Fibroblast of the aortic adventitia (primary cell): ENCODE data around the gene LRP10. TPM values are rescaled to one million over a fixed set of nuclear protein-coding genes. Genes with fewer than 3 reads are reported as not detected.

Experiments used
- DNase-seq: peaks from one replicate; pipeline ENCODE4 v3.0.0-alpha.2; 2010; ENCODE audit warnings: low read depth
- H3K4me3 ChIP-seq: 2 replicates; pipeline ENCODE4 v1.5.1; 2011; ENCODE audit warnings: low read depth, mild to moderate bottlenecking, control low read depth, low read length, moderate library complexity
- total RNA-seq: library from RNA; depleted of rRNA; stranded (reverse); fragments of >200 nt; gene quantifications from 2 replicates; pipeline ENCODE4 v1.2.3, GENCODE V29; 2012; ENCODE audit warnings: low replicate concordance
- TF ChIP-seq, protein P1 (sequence below): IDR thresholded peaks from 2 replicates; pipeline ENCODE4 v1.5.1; 2011; ENCODE audit warnings: mild to moderate bottlenecking, low read length, control low read depth, inconsistent platforms; ENCODE audit not compliant: insufficient read depth

Gene LRP10
- total RNA-seq, 1 donor: 104 TPM

DNA sequence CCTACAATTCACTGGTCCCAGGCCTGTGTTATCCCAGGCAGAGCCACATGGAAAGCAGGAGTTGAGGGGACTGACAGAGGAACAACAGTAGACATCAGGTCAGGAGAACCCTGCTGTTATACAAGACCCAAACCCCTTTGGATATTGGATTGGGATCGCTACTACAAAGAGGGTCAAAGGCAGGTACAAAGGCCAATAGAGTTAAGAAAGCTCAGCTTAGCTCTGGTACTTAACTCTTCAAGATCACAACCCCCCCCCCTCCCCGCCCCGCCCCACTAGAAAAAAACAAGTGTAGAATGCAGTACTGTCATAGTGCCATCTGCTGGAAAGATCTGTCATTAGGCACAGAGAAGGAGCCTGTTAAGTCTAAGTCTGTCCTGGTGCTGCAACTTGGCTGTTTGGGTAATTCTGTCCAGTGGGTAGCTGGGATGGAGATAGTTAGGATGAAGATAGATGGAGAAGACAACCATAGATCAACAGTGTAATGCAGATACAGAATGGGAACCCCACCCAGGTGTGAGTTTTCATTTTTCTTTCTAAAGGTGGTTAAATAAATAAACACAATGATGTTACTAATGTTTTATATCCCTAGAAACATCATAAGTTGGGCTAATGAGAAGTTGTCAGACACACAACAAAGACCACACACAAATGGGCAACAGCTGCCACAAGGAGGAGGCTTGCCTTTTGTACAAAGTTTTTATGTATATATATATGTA, 28.7 kb downstream of the LRP10 start:
- TF ChIP-seq, protein P1, sequence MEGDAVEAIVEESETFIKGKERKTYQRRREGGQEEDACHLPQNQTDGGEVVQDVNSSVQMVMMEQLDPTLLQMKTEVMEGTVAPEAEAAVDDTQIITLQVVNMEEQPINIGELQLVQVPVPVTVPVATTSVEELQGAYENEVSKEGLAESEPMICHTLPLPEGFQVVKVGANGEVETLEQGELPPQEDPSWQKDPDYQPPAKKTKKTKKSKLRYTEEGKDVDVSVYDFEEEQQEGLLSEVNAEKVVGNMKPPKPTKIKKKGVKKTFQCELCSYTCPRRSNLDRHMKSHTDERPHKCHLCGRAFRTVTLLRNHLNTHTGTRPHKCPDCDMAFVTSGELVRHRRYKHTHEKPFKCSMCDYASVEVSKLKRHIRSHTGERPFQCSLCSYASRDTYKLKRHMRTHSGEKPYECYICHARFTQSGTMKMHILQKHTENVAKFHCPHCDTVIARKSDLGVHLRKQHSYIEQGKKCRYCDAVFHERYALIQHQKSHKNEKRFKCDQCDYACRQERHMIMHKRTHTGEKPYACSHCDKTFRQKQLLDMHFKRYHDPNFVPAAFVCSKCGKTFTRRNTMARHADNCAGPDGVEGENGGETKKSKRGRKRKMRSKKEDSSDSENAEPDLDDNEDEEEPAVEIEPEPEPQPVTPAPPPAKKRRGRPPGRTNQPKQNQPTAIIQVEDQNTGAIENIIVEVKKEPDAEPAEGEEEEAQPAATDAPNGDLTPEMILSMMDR: peak; percentile 70
- peak; percentile 79 for DNase-seq
- no peak overlapping the region for H3K4me3 ChIP-seq

DNA sequence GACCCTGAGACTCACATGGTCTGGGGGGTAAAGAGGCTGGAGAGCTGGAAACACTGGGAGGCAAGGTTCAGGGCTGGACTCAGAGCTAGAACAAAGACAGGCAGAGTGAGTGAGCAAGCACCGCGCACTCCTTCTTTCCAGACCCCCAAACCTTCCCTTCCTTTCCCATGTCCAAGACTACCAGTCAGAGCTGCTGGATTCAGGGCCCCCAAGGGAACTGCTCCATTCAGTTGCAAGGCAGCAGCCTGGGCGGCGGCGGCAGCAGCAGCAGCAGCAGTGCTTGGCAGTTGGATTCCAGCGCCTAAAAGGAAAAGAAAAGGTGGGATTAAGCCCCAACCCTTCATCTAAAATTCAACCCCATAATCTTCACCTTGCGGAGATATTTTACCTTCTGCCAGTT, 30.3 kb downstream of the LRP10 start:
- TF ChIP-seq, protein P1: no peak
- H3K4me3 ChIP-seq: no peak overlapping the region
- DNase-seq: no peak

DNA sequence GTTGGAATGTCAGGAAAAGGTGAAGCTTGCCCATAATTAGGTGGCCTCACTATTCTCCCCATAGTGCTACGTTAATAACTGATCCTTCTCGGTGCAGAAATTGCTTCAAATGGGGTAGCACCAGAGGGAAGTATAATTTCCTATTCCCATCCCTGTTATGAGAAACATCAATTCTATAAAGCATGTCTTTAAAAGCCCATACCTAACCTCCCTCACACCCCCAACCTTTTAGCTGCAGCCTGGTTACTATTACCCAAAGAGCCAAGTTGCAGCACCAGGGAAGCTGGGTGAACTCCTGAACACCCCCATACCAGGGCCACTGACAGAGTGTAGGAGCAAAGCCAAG, 32.2 kb downstream of the LRP10 start:
- TF ChIP-seq, protein P1: no peak
- no peak for DNase-seq

DNA sequence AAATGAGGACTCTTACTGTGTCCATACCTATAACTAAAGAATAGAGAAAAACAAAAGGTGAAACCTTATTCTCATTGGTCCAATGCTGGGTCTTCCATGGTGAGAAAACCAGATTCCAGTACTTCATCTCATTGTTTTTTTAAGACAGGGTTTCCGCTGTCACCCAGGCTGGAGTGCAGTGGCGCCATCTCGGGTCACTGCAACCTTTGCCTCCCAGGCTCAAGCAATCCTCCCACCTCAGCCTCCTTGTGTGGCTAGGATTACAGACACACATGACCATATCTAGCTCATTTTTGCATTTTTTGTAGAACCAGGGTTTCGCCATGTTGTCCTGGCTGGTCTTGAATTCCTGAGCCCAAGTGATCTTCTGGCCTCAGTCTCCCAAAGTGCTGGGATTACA, 34.1 kb downstream of the LRP10 start:
- no peak for DNase-seq
- H3K4me3 ChIP-seq: no peak overlapping the region
- TF ChIP-seq, protein P1: no peak

More for the DNA sequence above, 32.2 kb downstream of the LRP10 start:
- no peak overlapping the region for H3K4me3 ChIP-seq

DNA sequence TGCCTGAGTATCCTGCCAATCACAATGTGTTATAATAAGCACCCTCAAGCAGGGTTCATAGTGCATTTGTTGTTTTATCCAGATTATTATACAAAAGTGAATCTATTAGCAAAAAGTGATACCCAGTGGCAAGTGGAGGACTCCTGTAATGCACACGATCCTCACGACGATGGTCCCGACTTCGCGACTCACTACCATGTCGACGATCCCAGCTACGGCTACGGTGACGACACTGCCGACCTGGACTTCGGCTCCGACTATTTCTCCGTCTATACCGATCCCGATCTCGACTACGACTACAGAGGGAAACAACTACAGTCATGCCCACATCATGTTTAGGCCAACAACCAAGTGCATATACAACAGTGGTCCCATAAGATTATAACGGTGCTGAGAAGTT, 34.5 kb downstream of the LRP10 start:
- DNase-seq: no peak
- no peak overlapping the region for H3K4me3 ChIP-seq
- TF ChIP-seq, protein P1: no peak

DNA sequence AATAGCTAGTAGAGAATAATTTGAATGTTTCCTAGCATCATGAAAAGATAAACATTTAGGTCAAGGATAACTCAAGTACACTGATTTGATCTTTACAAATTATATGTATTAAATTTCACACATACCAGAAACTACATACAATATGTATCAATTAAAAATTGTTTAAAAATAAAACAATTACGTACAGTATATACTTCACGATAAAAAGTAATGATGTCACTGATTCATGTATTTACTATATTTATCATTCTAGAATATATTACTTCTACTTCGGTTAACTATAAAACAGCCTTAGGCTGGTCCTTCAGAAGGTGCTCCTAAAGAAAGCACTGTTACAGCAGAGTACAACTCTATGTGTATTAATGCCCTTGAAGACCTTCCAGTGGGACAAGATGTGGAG, 35.9 kb downstream of the LRP10 start:
- DNase-seq: no peak
- TF ChIP-seq, protein P1: no peak
- no peak overlapping the region for H3K4me3 ChIP-seq

DNA sequence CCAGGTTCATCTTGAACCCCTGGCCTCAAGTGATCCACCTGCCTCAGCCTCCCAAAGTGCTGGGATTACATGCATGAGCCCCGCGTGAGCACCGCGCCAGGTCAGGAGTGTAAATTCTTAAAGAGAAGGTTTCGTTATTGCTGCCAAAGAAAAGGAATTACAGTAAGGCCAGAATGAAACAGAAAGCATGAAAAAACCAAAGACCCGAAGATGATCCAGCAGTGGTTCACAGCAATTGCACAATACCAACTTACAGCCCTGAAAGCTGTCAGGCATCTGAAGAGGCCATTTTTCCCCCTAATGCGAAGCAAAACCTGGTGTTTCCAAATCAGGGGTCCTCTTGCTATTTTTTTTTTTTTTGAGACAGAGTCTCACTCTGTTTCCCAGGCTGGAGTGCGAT, 37.1 kb downstream of the LRP10 start:
- TF ChIP-seq, protein P1: no peak
- peak; percentile 23 for DNase-seq
- H3K4me3 ChIP-seq: no peak overlapping the region
